IPS-20b (cell line): ENCODE results near the gene EMC9.

Experiments used
- H3K27ac ChIP-seq: one replicate; pipeline ENCODE4 v1.5.1; 2013; ENCODE audit warnings: low read length
- H3K27me3 ChIP-seq: 2 replicates; pipeline ENCODE4 v1.6.1; 2013; ENCODE audit warnings: mild to moderate bottlenecking, low read length, inconsistent platforms; ENCODE audit not compliant: insufficient read depth
- H3K36me3 ChIP-seq: 2 replicates; pipeline ENCODE4 v1.6.1; 2013; ENCODE audit warnings: low read depth, mild to moderate bottlenecking, inconsistent platforms, low read length, moderate library complexity; ENCODE audit not compliant: insufficient read depth
- H3K4me1 ChIP-seq: 2 replicates; pipeline ENCODE4 v1.6.1; 2013; ENCODE audit warnings: mild to moderate bottlenecking, control low read depth, inconsistent platforms, low read length, moderate library complexity; ENCODE audit not compliant: insufficient read depth
- H3K4me3 ChIP-seq: 2 replicates; pipeline ENCODE4 v1.5.1; 2013; ENCODE audit warnings: mild to moderate bottlenecking, low read length, inconsistent platforms
- H3K9ac ChIP-seq: 2 replicates; pipeline ENCODE4 v1.6.1; 2013; ENCODE audit warnings: low read depth, mild to moderate bottlenecking, inconsistent platforms, low read length, moderate library complexity
- H3K9me3 ChIP-seq: 2 replicates; pipeline ENCODE4 v1.6.1; 2013; ENCODE audit warnings: mild to moderate bottlenecking, low read depth, low read length, inconsistent platforms; ENCODE audit not compliant: insufficient read depth

EMC9 gene

DNA sequence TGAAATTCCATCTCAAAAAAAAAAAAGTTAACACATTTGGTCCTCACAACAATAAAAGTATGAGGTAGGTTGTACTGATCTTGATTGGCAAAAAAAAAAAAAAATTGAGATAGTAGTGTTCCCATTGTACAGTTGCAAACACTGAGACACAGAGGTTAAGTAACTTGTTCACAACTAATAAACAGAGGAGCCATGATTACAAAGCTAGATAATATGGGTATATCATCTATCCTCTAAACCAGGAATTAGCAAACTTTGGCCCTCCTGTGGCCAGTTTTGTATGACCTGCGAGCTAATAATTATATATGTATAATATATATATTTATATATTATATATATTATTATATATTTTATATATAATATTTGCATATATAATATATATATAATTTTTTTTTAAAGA is 7.7 kb downstream of the EMC9 start:
- no peak overlapping the region for H3K27ac ChIP-seq
- no peaks in the 10 kb centered on the region for H3K9me3 ChIP-seq
- H3K9ac ChIP-seq: no peak overlapping the region
- H3K27me3 ChIP-seq: no peaks in the 10 kb centered on the region
- peaks cover 13% of the 10 kb centered on the region for H3K36me3 ChIP-seq
- H3K4me1 ChIP-seq: peaks cover 15% of the 10 kb centered on the region
- H3K4me3 ChIP-seq: no peak overlapping the region

DNA sequence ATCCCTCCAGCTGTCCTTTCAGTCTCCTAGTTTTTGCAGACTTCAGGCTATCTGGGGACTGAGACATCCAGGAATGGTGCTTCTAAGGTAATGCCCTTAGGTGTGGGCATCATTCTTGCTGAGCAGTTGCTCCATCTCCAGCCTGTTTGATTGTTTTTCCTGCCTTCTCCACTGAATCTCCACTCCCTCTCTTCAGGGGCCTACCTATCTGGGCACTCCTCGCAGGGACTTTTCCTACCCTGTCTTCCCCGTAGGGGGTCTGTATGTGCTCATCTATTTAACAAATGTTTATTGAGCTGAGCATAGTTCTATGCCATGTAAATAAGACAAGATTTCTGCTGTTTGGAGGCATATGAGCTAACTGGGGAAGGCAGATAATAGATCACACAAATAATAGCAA is 8.4 kb downstream of the EMC9 start:
- peaks cover 15% of the 10 kb centered on the region for H3K4me1 ChIP-seq
- no peak overlapping the region for H3K27ac ChIP-seq
- H3K36me3 ChIP-seq: peaks cover 6% of the 10 kb centered on the region
- H3K9me3 ChIP-seq: no peaks in the 10 kb centered on the region
- H3K27me3 ChIP-seq: no peaks in the 10 kb centered on the region
- H3K4me3 ChIP-seq: no peak overlapping the region
- H3K9ac ChIP-seq: no peak overlapping the region

DNA sequence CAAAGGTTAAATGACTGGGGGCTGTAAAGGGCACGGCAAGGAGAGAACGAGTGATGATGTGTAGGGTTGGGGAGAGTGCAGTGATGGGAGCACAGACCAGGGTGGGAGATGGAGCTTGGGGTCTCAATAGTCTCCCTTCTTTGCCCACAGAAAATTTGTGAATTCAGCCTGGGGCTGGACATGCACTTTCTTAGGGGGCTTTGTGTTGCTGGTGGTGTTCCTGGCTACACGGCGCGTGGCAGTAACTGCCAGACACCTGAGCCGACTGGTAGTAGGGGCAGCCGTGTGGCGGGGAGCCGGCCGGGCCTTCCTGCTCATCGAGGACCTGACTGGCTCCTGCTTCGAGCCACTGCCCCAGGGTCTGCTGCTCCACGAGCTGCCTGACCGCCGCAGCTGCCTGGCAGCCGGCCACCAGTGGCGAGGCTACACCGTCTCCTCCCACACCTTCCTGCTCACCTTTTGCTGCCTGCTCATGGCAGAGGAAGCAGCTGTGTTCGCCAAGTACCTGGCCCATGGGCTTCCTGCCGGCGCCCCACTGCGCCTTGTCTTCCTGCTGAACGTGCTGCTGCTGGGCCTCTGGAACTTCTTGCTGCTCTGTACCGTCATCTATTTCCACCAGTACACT is 9.2 kb downstream of the EMC9 start:
- peaks cover 11% of the 10 kb centered on the region for H3K4me1 ChIP-seq
- no peaks in the 10 kb centered on the region for H3K36me3 ChIP-seq
- no peaks in the 10 kb centered on the region for H3K27me3 ChIP-seq
- H3K4me3 ChIP-seq: no peak overlapping the region
- no peak overlapping the region for H3K9ac ChIP-seq
- H3K27ac ChIP-seq: no peak overlapping the region
- H3K9me3 ChIP-seq: no peaks in the 10 kb centered on the region

DNA sequence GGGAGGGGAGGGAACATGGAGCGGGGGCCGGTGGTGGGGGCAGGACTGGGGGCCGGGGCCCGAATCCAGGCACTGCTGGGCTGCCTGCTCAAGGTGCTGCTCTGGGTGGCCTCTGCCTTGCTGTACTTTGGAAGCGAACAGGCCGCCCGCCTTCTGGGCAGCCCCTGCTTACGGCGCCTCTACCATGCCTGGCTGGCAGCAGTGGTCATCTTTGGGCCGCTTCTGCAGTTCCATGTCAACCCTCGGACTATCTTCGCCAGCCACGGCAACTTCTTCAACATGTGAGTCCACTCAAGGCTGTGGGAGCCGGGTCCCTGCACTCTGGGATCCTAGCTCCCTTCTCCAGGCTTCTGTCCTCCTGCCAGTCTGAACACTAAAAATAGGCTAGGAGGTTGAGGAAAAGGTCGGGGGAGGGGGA is 9.8 kb downstream of the EMC9 start:
- Histone ChIP-seq H3K4me1 (peaks cover 6% of the 10 kb centered on the region; the same call in 1 of the 2 replicates), H3K36me3 (no peaks in the 10 kb centered on the region), H3K27me3 (no peaks in the 10 kb centered on the region), H3K4me3 (no peak overlapping the region), H3K9ac (no peak overlapping the region), H3K9me3 (no peaks in the 10 kb centered on the region), H3K27ac (no peak overlapping the region)

DNA sequence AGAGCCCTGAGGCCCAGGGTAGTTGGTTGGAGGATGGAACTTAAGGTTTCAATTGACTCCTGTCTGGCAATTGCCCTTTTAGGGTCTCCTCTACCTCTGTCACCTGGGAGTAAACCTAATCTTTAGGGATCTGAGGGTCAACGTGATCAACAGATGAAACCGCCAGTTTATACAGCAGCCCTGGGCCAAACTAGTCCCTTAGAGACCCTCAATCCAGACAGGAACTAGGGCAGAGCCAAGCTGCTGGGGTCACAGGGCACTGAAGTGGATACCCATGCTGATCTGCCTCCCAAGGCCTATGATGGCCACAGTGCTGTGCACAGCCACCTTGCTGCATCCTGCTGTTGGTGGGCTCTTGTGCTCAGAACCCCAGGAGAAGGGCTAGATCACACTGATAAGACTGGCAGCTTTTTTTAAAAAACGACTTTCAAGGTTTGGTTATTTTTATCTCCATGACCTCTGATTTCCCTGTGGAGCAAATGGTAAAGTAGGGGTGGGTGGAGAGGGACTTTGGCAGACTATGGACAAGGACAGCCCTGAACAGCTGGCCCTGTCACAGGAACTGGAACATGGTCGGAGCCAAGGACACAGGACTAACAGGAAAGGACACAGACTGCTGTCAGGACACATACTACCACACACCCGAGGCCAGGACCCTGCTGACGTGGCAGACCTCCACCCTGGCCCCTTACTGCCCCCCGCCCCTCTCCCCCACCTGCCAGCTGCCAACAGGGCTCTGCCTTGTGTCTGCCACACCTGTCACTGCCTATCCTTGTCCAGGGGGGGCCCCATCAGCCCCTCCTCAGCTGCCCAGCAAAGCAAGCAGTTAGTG is 10.5 kb downstream of the EMC9 start:
- Histone ChIP-seq H3K9ac (no peak overlapping the region), H3K9me3 (no peaks in the 10 kb centered on the region), H3K4me3 (no peak overlapping the region), H3K27ac (no peak overlapping the region), H3K36me3 (no peaks in the 10 kb centered on the region), H3K27me3 (no peaks in the 10 kb centered on the region), H3K4me1 (0 out of 2 replicates have a peak, but pooled peaks cover 5% of the 10 kb centered on the region)

DNA sequence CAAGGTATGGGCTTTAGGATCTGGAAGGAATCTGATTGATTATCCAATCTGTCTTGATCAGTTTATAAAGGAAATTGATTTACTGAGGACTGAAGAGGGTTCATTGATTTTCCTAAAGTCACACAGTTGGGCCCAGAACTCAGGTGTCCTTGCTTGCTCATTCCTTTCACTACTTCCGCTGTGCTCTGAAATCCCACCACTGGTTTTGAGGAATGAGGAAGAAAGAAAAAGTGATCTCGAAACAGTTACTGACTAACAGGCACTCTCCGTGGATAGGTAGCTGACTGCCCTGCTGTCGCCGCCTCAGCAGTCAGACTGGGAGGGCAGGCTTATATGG is 11.0 kb downstream of the EMC9 start, which contains the start of gene FITM1:
Gene FITM1, plus strand, starts transcription at position 280 of the 337 bp plus-strand sequence. CDS start 905 bp downstream, outside the sequence.
- H3K27ac ChIP-seq: no peak within 1 kb of the TSS
- 0 out of 2 replicates have a peak, but pooled peaks cover 3% of the 10 kb centered on the region for H3K4me1 ChIP-seq
- H3K4me3 ChIP-seq: no peak within 1 kb of the TSS
- no peaks in the 10 kb centered on the region for H3K27me3 ChIP-seq
- no peaks in the 10 kb centered on the region for H3K36me3 ChIP-seq
- no peaks in the 10 kb centered on the region for H3K9me3 ChIP-seq
- H3K9ac ChIP-seq: no peak within 1 kb of the TSS

DNA sequence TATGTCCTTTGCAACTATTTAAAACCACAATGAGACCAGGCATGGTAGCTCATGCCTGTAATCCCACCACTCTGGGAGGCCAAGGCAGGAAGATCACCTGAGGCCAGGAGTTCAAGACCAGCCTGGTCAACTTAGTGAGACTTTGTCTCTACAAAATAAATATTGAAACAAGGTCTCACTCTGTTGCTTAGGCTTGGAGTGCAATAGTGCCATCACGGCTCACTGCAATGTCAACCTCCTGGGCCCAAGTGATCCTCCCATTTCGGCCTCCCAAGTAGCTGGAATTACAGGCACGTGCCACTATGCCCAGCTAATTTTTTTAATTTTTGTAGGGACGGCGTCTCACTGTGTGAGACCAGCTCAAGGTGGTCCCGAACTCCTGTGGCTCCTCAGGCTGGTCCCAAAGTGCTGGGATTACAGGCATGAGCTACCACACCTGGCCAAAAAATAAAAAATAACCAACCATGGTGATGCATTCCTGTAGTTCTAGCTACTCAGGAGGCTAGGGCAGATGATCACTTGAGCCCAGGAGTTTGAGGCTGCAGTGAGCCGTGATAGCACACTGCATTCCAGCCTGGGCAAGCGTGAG is 11.9 kb downstream of the EMC9 start:
- H3K4me3 ChIP-seq: no peak overlapping the region
- no peak overlapping the region for H3K27ac ChIP-seq
- H3K36me3 ChIP-seq: no peaks in the 10 kb centered on the region
- no peaks in the 10 kb centered on the region for H3K27me3 ChIP-seq
- H3K4me1 ChIP-seq: no peaks in the 10 kb centered on the region
- H3K9me3 ChIP-seq: no peaks in the 10 kb centered on the region
- no peak overlapping the region for H3K9ac ChIP-seq

DNA sequence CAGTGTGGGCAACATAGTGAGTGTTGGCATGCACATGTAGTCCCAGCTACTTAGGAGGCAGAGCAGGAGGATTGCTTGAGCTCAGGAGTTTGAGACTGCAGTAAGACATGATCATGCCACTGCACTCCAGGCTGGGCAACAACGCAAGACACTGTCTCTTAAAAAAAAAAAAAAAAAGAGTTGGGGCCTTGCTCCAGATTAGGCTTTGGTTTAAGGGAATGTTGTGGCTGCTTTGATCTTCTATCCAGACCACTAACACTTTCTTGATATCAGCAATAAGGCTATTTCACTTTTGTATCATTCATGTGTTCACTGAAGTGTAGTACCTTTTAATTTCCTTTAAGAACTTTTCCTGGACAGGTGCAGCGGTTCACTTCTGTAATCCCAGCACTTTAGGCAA is 13.7 kb downstream of the EMC9 start:
- Histone ChIP-seq H3K9me3 (no peaks in the 10 kb centered on the region), H3K27me3 (no peaks in the 10 kb centered on the region), H3K27ac (no peak overlapping the region), H3K4me3 (no peak overlapping the region), H3K9ac (no peak overlapping the region), H3K4me1 (no peaks in the 10 kb centered on the region), H3K36me3 (peaks cover 12% of the 10 kb centered on the region)

DNA sequence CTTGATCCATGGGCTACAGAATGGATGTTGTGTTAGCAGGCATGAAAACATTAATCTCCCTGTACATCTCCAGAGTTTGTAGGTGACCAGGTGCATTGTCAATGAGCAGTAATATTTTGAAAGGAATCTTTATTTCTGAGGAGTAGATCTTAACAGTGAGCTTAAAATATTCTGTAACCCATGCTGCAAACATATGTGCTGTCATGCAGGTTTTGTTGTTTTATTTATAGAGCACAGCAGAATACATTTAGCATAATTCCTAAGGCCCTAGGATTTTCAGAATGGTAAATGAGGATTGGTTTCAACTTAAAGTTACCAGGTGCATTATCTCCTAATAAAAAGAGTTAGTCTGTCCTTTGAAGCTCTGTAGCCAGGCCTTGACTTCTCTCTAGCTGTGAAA is 14.5 kb downstream of the EMC9 start:
- Histone ChIP-seq H3K36me3 (peaks cover 16% of the 10 kb centered on the region), H3K9ac (no peak overlapping the region), H3K27ac (no peak overlapping the region), H3K4me1 (no peaks in the 10 kb centered on the region), H3K9me3 (no peaks in the 10 kb centered on the region), H3K4me3 (no peak overlapping the region), H3K27me3 (no peaks in the 10 kb centered on the region)

DNA sequence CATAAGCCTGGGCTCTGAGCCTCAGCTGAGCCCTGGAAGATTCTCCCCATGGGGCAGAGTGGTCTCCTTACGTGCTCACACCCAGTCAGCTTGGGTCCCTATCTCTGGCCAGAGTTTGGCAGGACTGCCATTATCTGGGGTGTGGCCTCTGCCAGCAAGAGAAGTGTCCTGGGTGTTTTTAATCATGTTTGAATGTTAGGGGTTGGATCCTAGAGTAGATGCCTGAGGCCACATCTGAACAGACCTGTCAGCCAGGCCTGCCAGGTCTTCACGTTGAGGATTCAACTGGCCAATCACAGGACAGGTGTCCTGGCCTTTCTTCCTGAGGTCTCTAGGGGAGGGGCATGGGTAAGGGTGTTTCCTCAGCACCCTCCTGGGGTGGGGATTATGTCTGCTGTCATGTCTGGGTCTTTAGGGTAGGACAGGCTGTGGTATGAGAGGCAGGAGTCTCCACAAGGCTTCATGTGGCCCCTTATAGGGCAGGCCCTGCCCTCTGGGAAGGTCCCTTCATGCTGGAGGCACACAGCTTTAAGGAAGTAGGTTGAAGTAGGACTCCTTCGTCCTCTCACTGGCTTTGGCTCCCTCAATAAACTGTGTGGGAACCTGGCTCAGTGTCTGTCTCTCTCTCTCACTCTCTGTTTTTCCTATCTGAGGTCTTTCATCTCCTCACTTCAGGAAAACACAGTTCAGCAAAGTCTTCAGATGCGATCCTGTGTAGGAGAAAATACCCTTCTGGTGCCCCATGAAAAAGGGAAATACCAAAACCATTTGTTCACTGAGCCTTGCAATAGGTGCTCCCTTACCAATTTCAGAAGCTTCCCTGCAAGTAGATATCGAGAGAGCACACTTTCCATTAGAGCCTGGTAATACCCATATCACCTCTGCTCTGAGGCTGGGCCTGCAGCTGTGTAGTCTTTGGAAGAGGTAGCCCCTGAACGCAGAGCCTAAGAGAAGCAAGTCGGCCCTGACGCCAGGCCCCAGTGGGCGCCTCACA is 17.7 kb downstream of the EMC9 start:
- no peaks in the 10 kb centered on the region for H3K27me3 ChIP-seq
- H3K27ac ChIP-seq: no peak overlapping the region
- H3K9me3 ChIP-seq: no peaks in the 10 kb centered on the region
- H3K4me1 ChIP-seq: no peaks in the 10 kb centered on the region
- peaks cover 44% of the 10 kb centered on the region for H3K36me3 ChIP-seq
- no peak overlapping the region for H3K9ac ChIP-seq
- no peak overlapping the region for H3K4me3 ChIP-seq

DNA sequence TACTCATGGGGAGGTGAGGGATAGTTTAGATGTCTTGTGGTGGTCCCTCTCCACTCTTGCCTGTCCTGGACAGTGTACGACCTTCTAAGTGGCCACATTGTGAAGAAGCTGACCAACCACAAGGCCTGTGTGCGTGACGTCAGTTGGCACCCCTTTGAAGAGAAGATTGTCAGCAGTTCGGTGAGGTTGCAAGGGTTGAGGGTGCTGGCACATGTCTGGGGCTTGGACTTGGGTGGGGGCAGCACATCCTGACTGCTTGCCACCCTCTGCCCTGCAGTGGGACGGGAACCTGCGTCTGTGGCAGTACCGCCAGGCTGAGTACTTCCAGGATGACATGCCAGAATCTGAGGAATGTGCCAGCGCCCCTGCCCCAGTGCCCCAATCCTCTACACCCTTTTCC is 18.5 kb downstream of the EMC9 start:
- no peaks in the 10 kb centered on the region for H3K4me1 ChIP-seq
- H3K9ac ChIP-seq: no peak overlapping the region
- no peak overlapping the region for H3K27ac ChIP-seq
- no peak overlapping the region for H3K4me3 ChIP-seq
- H3K36me3 ChIP-seq: peaks cover 52% of the 10 kb centered on the region
- H3K27me3 ChIP-seq: no peaks in the 10 kb centered on the region
- H3K9me3 ChIP-seq: no peaks in the 10 kb centered on the region
